DND-41 (cell line): ENCODE results near the gene GCNT3.

ENCODE experiments used
- ATAC-seq: fragments of 200-7000 bp; cut with Tn5 transposase; 3 replicates; pipeline ENCODE4 v1.9.1; 2021; ENCODE audit warnings: low read depth; ENCODE audit not compliant: insufficient read depth
- DNase-seq: peaks from one replicate; pipeline ENCODE4 v3.0.0-alpha.2; 2020
- H2AFZ ChIP-seq: 2 replicates; pipeline ENCODE4 v1.6.0; 2012; ENCODE audit warnings: low read depth, low read length
- H3K27ac ChIP-seq: 2 replicates; pipeline ENCODE4 v1.5.1; 2012; ENCODE audit warnings: low read length, inconsistent platforms
- H3K27me3 ChIP-seq: fragments of 200-600 bp; sonication (generic); 2 replicates; pipeline ENCODE4 v1.6.0; 2012; ENCODE audit warnings: low read length, mild to moderate bottlenecking, inconsistent platforms; ENCODE audit not compliant: insufficient read depth, poor library complexity
- H3K36me3 ChIP-seq: 2 replicates; pipeline ENCODE4 v1.5.1; 2012; ENCODE audit warnings: low read length, inconsistent platforms; ENCODE audit not compliant: insufficient read depth
- H3K4me1 ChIP-seq: 2 replicates; pipeline ENCODE4 v1.5.1; 2012; ENCODE audit warnings: mild to moderate bottlenecking, low read length; ENCODE audit not compliant: insufficient read depth
- H3K4me2 ChIP-seq: 2 replicates; pipeline ENCODE4 v1.6.0; 2012; ENCODE audit warnings: mild to moderate bottlenecking, moderate library complexity, low read length, inconsistent platforms; ENCODE audit not compliant: insufficient read depth
- H3K4me3 ChIP-seq, 2 experiments: fragments of 200-600 bp in 1 of 2; shearing (Covaris generic) in 1 of 2; 2 replicates each; pipeline ENCODE4 v1.5.1; 2012 to 2016; ENCODE audit warnings: inconsistent platforms in 2 of 2, low read length in 2 of 2, mild to moderate bottlenecking in 2 of 2, low read depth in 1 of 2, moderate library complexity in 1 of 2
- H3K79me2 ChIP-seq: 2 replicates; pipeline ENCODE4 v1.6.0; 2012; ENCODE audit warnings: low read length, inconsistent platforms; ENCODE audit not compliant: insufficient read depth
- H3K9ac ChIP-seq: 2 replicates; pipeline ENCODE4 v1.6.0; 2012; ENCODE audit warnings: low read depth, mild to moderate bottlenecking, inconsistent platforms, low read length, moderate library complexity
- H3K9me3 ChIP-seq: 2 replicates; pipeline ENCODE4 v1.5.1; 2012; ENCODE audit warnings: low read length, moderate library complexity, mild to moderate bottlenecking, inconsistent platforms; ENCODE audit not compliant: insufficient read depth, severe bottlenecking
- H4K20me1 ChIP-seq: 2 replicates; pipeline ENCODE4 v1.6.0; 2012; ENCODE audit warnings: low read length; ENCODE audit not compliant: insufficient read depth
- EZH2 ChIP-seq: IDR thresholded peaks from 3 replicates; pipeline ENCODE4 v1.6.1; 2012; ENCODE audit warnings: borderline replicate concordance, low read depth, mild to moderate bottlenecking, moderate library complexity, low read length, inconsistent platforms; ENCODE audit not compliant: severe bottlenecking
- TF ChIP-seq, protein P1 (sequence below): IDR thresholded peaks from 2 replicates; pipeline ENCODE4 v1.5.1; 2012; ENCODE audit warnings: borderline replicate concordance, low read length, moderate library complexity, mild to moderate bottlenecking; ENCODE audit not compliant: poor library complexity, severe bottlenecking; ENCODE audit errors: extremely low read depth

GCNT3 gene

DNA sequence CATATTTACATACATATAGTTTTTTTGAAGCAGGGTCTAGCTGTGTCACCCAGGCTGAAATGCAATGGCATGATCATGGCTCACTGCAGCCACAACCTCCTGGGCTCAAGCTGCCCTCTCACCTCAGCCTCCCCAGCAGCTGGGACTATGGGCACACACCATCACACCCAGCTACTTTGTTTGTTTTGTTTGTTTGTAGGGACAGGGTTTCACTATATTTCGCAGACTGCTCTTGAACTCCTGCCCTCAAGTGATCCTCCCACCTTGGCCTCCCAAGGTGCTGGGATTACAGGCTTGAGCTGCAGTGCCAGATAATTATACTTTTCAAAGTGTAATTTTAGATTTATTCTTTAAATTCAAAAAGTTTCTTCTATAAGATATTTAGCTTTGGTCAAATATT is 35.5 kb downstream of the GCNT3 start:
- DNase-seq: no peak

DNA sequence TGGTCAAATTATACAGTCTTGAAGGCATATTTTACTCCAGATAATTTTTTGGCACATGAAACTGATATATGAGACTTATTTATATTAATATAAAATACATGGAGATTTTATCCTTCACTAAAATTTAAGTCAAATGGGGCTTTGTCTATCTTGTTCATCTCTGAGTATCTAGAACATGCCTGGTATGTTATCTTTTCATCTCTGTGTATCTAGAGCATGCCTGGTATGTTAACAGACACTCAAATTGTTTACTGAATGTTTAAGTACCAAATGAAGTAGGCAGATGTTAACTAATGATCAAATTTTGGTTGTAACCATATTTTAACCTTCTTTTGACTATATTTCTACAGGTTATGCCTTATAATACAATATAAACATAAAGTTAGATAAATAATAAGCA is 38.0 kb downstream of the GCNT3 start:
- no peak overlapping the region for H2AFZ ChIP-seq
- no peak overlapping the region for H3K4me2 ChIP-seq
- no peaks in the 10 kb centered on the region; the same call in 1 of the 2 replicates for H4K20me1 ChIP-seq
- H3K9me3 ChIP-seq: no peaks in the 10 kb centered on the region
- H3K36me3 ChIP-seq: peaks cover 60% of the 10 kb centered on the region
- H3K9ac ChIP-seq: no peak overlapping the region
- H3K27ac ChIP-seq: no peak overlapping the region
- H3K4me3 ChIP-seq: no peak overlapping the region
- H3K27me3 ChIP-seq: no peaks in the 10 kb centered on the region
- peaks cover 23% of the 10 kb centered on the region for H3K79me2 ChIP-seq
- TF ChIP-seq, protein P1, sequence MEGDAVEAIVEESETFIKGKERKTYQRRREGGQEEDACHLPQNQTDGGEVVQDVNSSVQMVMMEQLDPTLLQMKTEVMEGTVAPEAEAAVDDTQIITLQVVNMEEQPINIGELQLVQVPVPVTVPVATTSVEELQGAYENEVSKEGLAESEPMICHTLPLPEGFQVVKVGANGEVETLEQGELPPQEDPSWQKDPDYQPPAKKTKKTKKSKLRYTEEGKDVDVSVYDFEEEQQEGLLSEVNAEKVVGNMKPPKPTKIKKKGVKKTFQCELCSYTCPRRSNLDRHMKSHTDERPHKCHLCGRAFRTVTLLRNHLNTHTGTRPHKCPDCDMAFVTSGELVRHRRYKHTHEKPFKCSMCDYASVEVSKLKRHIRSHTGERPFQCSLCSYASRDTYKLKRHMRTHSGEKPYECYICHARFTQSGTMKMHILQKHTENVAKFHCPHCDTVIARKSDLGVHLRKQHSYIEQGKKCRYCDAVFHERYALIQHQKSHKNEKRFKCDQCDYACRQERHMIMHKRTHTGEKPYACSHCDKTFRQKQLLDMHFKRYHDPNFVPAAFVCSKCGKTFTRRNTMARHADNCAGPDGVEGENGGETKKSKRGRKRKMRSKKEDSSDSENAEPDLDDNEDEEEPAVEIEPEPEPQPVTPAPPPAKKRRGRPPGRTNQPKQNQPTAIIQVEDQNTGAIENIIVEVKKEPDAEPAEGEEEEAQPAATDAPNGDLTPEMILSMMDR: no peak
- no peak for TF ChIP-seq EZH2
- no peaks in the 10 kb centered on the region for H3K4me1 ChIP-seq
- DNase-seq (no peak), ATAC-seq (no peak)

More for the DNA sequence above, 35.5 kb downstream of the GCNT3 start:
- no peak overlapping the region for H3K9ac ChIP-seq
- H3K27ac ChIP-seq: no peak overlapping the region
- no peak overlapping the region for H3K4me2 ChIP-seq
- no peak overlapping the region for H2AFZ ChIP-seq
- no peaks in the 10 kb centered on the region for H4K20me1 ChIP-seq
- no peaks in the 10 kb centered on the region; the same call in 1 of the 2 replicates for H3K79me2 ChIP-seq
- H3K27me3 ChIP-seq: no peaks in the 10 kb centered on the region
- no peaks in the 10 kb centered on the region for H3K4me1 ChIP-seq
- H3K9me3 ChIP-seq: no peaks in the 10 kb centered on the region
- TF ChIP-seq, protein P1: no peak
- TF ChIP-seq EZH2: no peak
- no peak overlapping the region for H3K4me3 ChIP-seq
- no peak for ATAC-seq
- peaks cover 46% of the 10 kb centered on the region for H3K36me3 ChIP-seq

GRCh38 chr15:59654046-59654445 is 42.5 kb downstream of the GCNT3 start:
- H3K79me2 ChIP-seq: peaks cover 51% of the 10 kb centered on the region
- no peak for DNase-seq
- H3K9ac ChIP-seq: no peak overlapping the region
- no peaks in the 10 kb centered on the region for H3K27me3 ChIP-seq
- TF ChIP-seq, protein P1: no peak
- no peak for TF ChIP-seq EZH2
- H4K20me1 ChIP-seq: peaks cover 9% of the 10 kb centered on the region; the same call in 1 of the 2 replicates
- H3K9me3 ChIP-seq: no peaks in the 10 kb centered on the region
- no peak overlapping the region for H3K4me3 ChIP-seq
- no peak overlapping the region for H3K27ac ChIP-seq
- ATAC-seq: no peak
- 0 out of 2 replicates have a peak overlapping the region, but pooled peaks have one; percentile 13 for H3K4me2 ChIP-seq
- no peak overlapping the region for H2AFZ ChIP-seq
- peaks cover 37% of the 10 kb centered on the region for H3K36me3 ChIP-seq
- H3K4me1 ChIP-seq: peaks cover 29% of the 10 kb centered on the region
